H4 (cell line): ENCODE results near the gene PCDHGA4. TPM values are rescaled to one million over a fixed set of nuclear protein-coding genes. Genes with fewer than 3 reads are reported as not detected.
"Not testable (repeated sequence)": the region's sequence is repeated elsewhere in the genome, so short reads cannot be mapped to it uniquely, and the experiment has no call there.

Source experiments
- DNase-seq: peaks from one replicate; pipeline ENCODE4 v3.0.0-alpha.2; 2015; ENCODE audit warnings: low spot score
- total RNA-seq: library from RNA; depleted of rRNA; stranded (reverse); fragments of >200 nt; shearing (Covaris generic); gene quantifications from 2 replicates; pipeline ENCODE4 v1.2.3, GENCODE V29; 2014; rRNA removed

Gene PCDHGA4
- 0.74 and 0.97 TPM in 2 replicates for total RNA-seq

DNA sequence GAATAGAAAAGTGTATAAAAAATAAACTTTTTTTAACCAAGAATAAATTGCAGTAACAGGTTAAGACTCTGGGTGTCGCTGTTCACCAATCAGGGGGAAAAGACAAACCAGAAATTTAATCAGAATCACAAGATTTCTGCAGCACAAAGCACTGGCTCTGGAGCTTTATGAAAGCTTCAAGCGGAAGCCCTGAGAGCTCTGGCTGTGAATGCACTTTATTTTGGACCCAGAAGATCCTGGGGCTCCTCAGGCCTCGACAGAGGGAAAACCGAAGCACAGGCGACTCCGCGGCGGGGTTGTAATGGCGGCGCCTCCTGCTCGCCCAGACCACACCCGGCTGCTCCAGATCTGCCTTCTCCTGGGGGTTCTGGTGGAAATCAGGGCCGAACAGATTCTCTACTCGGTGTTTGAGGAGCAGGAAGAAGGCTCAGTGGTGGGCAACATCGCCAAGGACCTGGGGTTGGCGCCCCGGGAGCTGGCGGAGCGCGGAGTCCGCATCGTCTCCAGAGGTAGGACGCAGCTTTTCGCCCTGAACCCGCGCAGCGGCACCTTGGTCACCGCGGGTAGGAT lies at the start of gene PCDHGA4:
Gene PCDHGA4, plus strand, starts transcription at position 122 of the 570 bp plus-strand sequence. Its CDS starts 87 bp downstream, at position 209.
- no peak for DNase-seq

DNA sequence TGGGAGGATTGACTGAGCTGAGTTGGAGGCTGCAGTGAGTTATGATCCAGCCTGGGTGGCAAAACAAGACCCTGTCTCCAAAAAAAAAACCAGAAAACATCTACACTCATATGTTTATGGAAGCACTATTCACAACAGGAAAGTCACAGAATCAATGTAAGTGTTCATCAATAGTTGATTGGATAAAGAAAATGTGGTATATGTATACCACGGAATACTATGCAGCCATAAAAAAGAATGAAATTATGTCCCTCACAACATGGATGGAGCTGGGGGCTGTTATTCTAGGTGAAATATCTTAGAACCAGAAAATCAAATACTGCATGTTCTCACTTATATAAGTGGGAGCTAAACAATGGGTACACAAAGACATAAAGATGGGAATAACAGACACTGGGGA lies 48.2 kb upstream of the PCDHGA4 start:
- no peak for DNase-seq

DNA sequence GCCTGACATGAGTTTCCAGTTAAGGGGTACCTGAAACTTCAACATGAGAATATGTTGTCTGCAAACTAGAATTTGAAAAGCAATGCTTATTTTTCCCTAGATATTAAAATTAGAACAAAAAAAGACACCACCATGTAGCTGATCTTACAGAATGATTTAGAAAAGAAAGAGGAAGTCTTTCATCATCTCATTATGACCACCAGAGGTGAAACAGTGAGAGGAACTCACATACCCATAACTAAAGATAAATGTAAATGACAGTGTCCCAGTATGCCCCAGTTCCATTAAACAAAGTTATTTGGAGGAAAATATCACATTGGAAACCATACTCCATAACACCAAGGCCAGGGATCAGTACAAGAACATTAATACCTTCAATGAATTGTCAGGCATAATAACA lies 41.1 kb upstream of the PCDHGA4 start:
- no peak for DNase-seq

DNA sequence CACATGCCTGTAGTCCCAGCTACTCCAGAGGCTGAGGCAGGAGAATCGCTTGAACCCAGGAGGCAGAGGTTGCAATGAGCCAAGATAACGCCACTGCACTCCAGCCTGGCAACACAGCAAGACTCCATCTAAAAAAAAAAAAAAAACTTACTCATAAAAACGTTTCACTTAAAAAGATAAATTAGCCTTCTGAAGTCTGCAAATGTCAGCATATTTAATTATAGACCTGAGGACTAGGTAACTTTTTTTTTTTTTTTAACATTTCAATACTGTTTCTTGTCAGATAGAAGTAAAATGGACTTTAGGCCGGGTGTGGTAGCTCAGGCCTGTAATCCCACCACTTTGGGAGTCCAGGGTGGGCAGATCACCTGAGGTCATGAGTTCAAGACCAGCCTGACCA lies 37.9 kb upstream of the PCDHGA4 start:
- DNase-seq = not testable (repeated sequence)

DNA sequence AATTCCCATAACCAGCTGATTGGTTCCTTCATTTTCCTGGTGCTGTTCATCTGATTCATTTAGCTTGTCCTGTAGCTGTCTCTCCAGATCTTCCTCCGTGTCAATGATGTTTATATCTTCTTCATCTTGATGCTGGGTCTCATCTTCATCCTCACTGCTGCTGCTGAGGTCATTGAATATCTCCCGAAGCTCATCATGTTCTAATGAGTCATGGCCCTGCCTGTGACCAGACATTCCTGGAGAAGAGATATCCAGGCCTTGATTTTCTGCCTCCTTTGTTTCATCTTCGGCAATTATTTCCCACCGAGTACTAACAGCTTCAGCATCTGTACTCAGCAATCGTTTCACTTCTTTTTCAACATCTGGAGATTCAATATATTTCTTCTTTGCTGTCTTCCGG lies 35.6 kb upstream of the PCDHGA4 start:
- no peak for DNase-seq

DNA sequence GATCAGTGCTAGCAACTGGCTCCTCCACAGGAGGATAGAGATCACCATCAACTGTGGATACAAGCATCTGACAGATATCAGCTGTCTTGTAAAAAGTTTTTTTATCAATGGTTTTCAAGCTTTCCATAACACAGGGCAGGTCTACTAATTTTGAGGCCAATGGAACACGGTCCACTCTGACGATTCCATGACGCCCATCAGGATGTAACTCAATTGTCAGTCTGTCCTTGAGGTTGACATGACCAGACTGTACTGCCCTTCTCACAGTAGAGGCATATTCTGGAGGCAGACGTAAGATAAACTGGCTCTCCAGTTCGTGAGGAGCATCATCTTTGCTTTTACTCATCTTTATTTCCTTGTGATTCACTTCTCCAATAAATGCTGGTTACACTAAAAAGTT lies 35.1 kb upstream of the PCDHGA4 start:
- DNase-seq = no peak

DNA sequence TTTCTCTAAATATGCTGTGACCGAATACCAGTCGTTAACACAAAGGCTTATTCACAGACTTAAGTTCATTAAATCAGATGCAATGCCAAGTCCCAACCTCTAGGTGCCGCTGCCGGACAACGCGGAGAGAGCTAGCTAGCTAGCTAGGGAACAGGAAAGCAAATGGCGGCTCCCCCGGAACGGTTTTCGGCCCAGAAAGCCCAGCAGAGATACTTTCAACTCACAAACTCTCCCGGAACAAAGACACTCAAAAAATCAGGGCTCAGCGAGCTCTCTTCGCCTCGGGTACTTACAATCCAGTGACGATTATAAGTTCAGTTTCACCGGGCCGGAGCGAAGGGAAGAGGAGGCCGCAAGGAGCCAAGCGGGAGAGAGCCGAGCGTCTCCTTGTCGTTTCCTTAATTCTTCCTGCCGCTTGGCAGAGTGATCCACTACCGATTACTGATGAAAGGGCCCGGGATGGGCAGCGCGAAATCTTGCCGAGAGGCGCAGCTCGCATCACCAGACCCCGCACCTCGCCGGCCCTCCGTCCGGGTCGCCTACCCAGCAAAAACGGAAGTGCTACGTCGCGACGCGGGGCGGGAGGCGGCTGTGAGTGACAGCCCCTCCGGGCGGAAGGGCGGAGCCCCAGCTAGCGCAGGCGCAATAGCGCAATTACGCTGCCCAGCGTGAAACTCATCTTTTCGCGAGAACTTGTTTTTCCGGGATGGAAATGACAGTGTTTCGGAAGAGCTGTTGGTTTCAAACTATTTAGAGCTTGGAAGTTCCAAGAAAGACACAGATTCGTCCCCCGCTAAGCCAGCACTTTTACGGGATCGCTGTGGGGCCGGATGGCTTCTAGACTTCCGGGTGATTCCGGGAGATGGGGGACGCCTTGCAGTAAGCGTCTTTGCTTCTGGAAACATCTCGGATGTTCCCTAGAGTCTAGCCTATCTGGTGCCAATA lies 34.3 kb upstream of the PCDHGA4 start, which contains the start of gene TAF7:
Gene TAF7, minus strand, starts transcription at position 560 of the 945 bp plus-strand sequence. CDS start 740 bp downstream, outside the sequence.
- peak; percentile 91 for DNase-seq

DNA sequence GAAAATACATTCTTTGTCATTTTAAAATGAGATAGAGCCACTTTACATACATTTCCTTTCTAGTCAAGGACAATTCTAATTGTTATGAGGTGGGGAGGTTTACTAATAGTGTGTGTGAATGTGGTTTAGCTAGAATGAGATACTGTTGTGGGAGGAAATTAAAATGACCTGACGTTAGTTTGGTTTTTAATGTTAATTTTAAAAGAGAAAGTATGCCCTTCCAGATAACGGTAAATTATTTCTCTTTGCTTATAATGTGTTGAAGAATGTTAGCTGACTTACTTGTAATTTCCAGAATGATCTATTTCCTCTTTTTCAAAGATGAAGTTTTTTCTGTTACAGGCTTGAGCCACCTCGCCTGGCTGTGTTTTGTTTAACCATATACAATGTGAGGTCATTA lies 32.6 kb upstream of the PCDHGA4 start:
- no peak for DNase-seq

DNA sequence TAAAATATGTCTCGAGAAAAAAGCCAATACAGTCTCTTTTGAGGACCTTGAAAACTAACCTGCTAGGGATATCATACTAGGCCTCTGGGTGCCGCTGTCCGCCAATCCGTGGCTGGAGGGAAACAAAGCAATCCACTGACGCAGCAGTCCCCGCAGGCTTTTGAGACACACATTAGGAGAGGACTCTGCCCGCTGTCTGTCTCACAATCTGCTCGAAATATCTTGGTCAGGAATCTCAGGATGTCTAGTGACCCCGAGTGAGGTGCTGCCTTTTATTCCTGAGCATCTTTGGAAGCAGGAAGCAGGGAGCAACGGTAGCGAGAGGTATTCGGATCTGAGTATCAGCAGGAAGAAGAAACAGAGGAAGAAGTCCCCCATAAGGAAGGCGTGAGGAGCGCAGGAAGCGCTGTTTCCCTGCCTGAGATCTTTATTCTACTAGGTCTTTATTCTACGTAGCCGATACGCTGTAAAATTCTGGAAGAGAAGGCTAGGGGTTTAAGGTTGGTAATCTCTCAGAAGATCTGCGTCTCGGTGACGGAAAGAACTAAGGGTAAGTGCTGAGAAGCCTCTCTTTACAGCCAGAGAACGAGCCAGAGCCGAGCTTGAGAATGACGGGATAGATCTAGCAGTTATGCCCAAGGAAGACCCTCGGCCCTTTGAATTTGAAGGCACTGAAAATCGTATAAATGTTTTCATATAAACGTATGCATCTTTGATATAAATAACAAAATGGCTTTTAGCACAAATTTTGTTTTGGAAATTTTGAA lies 28.6 kb upstream of the PCDHGA4 start:
- peak; percentile 62 for DNase-seq

DNA sequence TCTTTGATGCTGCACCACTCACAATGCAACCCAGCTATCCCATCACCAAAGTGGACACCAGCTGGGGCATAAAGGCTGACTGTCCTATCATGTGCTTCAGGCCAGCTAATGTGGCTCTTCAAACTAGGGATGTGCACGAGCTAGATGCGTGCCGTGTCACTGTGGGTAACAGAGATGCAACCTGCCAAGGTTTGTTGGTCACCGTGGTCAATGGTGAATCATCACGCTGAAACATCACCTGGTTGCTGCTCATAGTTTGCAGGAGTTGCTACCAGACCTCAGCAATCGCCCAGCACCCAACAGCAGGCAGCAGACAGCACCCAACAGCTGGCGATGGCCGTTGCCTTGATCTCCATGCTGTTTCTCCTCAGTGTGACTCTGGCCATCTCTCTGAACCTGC lies 26.6 kb upstream of the PCDHGA4 start:
- DNase-seq = no peak

DNA sequence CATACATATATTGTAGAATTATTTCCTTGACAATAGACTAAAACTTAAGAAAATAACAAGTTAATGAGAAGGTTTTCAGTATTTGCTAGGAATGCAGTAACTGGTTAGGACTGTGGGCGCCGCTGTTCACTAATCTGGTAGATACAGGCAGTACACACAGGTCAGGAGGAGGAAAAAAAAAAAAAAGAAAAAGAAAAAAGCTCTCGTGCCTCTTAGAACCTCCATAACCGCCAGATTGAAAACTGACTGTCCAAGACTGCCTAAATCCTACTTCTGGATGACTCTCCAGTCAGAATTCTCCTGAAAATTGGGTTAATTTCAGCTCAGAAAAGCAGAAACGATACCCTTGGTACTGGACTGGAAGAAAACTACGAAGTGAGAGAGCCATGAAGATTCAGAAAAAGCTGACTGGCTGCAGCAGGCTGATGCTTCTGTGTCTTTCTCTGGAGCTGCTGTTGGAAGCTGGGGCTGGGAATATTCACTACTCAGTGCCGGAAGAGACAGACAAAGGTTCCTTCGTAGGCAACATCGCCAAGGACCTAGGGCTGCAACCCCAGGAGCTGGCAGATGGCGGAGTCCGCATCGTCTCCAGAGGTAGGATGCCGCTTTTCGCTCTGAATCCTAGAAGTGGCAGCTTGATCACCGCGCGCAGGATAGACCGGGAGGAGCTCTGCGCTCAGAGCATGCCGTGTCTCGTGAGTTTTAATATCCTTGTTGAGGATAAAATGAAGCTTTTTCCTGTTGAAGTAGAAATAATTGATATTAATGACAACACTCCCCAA lies 24.3 kb upstream of the PCDHGA4 start, which contains the start of gene PCDHGA1:
Gene PCDHGA1, plus strand, starts transcription at position 216 of the 782 bp plus-strand sequence.
- DNase-seq = no peak

DNA sequence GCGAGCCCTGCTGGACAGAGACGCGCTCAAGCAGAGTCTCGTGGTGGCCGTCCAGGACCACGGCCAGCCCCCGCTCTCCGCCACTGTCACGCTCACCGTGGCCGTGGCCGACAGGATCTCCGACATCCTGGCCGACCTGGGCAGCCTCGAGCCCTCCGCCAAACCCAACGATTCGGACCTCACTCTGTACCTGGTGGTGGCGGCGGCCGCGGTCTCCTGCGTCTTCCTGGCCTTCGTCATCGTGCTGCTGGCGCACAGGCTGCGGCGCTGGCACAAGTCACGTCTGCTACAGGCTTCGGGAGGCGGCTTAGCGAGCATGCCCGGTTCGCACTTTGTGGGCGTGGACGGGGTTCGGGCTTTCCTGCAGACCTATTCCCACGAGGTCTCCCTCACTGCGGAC lies 22.2 kb upstream of the PCDHGA4 start:
- DNase-seq = not testable (repeated sequence)

DNA sequence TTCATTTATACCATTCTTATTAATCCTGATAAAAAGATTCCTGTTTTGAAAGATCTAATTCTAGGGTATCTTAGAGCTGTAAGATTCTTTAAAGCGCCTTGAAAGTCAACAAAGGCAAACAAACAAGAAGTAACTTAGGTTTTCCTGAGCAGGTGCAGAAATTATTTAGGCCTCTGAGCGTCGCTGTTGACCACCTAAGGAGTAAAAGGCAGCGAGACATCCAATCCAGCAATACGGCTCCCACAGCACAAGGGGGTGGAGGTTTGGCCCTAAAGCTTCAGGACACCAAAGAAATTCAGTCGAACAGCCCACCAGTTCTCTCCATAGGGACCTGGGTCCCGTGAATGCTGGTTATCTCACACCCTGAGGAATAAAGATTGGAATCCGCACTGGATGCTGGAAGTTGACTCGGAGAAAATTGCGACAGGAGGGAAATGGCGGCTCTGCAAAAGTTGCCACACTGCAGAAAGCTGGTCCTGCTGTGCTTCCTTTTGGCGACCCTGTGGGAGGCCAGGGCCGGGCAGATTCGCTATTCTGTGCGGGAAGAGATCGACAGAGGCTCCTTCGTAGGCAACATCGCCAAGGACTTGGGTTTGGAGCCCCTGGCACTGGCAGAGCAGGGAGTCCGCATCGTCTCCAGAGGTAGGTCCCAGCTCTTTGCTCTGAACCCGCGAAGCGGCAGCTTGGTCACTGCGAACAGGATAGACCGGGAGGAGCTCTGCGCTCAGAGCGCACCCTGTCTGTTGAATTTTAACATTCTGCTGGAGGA lies 16.1 kb upstream of the PCDHGA4 start, which contains the start of gene PCDHGA2:
Gene PCDHGA2, plus strand, starts transcription at position 223 of the 769 bp plus-strand sequence.
- DNase-seq = peak; percentile 36

DNA sequence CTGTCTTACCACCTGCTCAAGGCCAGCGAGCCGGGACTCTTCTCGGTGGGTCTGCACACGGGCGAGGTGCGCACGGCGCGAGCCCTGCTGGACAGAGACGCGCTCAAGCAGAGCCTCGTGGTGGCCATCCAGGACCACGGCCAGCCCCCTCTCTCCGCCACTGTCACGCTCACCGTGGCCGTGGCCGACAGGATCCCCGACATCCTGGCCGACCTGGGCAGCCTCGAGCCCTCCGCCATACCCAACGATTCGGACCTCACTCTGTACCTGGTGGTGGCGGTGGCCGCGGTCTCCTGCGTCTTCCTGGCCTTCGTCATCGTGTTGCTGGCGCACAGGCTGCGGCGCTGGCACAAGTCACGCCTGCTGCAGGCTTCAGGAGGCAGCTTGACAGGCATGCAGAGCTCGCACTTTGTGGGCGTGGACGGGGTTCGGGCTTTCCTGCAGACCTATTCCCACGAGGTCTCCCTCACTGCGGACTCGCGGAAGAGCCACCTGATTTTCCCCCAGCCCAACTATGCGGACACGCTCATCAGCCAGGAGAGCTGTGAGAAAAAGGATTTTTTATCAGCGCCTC lies 14.0 kb upstream of the PCDHGA4 start:
- DNase-seq = not testable (repeated sequence)

DNA sequence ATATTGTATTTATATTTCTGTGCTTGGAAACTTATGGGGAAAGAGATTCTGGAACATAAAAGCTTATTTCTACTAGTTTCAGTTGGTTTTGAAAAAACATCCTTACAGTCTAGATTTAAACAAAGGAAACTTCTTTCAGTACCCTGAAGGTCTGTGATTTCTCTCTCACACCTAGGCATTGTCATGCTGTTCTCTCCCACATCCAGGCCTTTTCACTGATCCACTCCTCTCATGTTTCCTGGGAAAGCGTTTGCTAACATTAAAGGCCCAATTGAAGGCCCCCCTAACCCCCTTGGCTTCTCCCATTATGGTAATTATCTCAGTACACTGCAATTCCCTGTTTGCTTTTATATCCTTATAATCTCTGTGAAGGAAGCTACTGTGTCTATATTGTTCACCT lies 12.0 kb upstream of the PCDHGA4 start:
- no peak for DNase-seq

DNA sequence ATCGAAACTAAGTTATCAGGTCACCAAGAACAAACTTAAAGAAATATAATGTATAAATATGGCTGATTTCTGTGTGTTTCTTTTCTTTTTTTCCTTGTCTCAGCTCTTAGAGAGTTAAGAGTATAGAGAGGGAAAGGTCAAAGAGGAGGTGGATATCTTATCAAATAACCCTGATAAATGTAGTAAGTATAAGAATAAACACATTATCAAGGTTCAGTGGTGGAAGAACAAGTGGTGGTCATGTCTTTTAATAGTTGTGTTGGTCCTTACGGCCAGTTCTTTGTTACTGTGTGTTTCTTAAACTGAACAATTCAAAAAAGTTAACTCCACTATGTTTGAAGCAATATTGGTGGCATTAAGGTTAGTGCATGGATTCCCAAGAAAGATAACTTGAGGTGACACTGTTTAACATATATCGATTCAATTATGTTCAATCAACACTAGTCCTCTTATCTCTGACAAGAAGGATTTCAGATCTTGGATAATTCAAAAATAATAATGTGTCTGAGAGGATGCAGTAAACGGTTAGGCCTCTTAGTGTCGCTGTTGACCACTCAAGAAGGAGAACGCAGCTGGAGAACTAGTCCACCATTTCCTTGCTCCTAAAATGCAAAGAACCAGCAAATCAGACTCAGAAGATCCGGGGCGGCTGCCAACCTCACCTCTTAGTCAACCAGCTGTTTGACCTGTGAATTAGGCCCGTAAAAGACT lies 11.4 kb upstream of the PCDHGA4 start, which contains the start of gene PCDHGA3:
Gene PCDHGA3, plus strand, starts transcription at position 588 of the 711 bp plus-strand sequence. CDS start 205 bp downstream, outside the sequence.
- DNase-seq = peak; percentile 75

DNA sequence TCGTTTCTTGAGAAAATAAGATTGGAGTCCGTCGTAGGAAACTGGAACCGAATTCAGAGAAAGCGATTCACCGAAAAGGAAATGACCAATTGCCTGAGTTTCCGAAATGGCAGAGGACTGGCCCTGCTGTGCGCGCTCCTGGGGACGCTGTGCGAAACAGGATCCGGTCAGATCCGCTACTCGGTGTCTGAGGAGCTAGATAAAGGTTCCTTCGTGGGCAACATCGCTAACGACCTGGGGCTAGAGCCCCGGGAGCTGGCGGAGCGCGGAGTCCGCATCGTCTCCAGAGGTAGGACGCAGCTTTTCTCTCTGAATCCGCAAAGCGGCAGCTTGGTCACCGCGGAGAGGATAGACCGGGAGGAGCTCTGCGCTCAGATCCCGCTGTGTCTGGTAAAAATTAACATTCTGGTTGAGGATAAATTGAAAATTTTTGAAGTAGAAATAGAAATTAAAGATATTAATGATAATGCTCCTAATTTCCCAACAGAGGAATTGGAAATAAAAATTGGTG lies 10.8 kb upstream of the PCDHGA4 start:
- DNase-seq = no peak

DNA sequence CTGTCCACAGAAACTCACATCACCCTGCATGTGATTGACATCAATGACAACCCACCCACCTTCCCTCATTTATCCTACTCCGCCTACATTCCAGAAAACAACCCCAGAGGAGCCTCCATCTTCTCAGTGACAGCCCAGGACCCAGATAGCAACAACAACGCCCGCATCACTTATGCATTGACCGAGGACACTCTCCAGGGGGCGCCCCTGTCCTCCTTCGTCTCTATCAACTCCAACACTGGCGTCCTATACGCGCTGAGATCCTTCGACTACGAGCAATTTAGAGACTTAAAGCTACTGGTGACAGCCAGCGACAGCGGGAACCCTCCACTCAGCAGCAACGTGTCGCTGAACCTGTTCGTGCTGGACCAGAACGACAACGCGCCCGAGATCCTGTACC lies 9.5 kb upstream of the PCDHGA4 start:
- no peak for DNase-seq

DNA sequence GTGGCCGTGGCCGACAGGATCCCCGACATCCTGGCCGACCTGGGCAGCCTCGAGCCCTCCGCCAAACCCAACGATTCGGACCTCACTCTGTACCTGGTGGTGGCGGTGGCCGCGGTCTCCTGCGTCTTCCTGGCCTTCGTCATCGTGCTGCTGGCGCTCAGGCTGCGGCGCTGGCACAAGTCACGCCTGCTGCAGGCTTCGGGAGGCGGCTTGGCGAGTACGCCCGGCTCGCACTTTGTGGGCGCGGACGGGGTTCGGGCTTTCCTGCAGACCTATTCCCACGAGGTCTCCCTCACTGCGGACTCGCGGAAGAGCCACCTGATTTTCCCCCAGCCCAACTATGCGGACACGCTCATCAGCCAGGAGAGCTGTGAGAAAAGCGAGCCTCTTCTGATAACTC lies 8.8 kb upstream of the PCDHGA4 start:
- not testable (repeated sequence) for DNase-seq
